Activated gamma-delta T cell (primary cell): Measurements from ENCODE around the gene INPP5K.
"Not testable (repeated sequence)": the region's sequence is repeated elsewhere in the genome, so short reads cannot be mapped to it uniquely, and the experiment has no call there.

Experiments used
- DNase-seq: peaks from one replicate; lab custom pipeline; 2025; lab: John Stamatoyannopoulos, UW

The INPP5K gene

DNA sequence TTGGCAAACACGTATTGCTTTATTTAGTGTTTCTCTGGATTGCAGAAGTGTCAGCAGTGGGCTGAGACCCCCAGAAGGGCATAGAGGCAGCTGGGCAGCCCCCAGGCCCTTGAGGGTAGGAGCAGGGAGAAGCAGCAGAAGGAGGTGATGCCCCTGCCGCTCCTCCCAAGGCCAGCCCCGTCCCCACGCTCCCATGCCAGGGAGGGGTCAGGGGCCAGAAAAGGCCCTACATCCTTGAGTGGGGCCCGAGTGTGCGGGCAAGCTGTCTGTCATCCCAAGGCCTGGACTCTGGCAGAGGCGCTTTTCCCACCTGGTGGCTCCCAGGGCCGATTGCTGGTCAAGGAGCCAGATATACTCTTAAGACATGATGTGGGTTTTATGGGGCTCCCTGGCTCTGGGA lies 52.2 kb downstream of the INPP5K start:
- DNase-seq: no peak

DNA sequence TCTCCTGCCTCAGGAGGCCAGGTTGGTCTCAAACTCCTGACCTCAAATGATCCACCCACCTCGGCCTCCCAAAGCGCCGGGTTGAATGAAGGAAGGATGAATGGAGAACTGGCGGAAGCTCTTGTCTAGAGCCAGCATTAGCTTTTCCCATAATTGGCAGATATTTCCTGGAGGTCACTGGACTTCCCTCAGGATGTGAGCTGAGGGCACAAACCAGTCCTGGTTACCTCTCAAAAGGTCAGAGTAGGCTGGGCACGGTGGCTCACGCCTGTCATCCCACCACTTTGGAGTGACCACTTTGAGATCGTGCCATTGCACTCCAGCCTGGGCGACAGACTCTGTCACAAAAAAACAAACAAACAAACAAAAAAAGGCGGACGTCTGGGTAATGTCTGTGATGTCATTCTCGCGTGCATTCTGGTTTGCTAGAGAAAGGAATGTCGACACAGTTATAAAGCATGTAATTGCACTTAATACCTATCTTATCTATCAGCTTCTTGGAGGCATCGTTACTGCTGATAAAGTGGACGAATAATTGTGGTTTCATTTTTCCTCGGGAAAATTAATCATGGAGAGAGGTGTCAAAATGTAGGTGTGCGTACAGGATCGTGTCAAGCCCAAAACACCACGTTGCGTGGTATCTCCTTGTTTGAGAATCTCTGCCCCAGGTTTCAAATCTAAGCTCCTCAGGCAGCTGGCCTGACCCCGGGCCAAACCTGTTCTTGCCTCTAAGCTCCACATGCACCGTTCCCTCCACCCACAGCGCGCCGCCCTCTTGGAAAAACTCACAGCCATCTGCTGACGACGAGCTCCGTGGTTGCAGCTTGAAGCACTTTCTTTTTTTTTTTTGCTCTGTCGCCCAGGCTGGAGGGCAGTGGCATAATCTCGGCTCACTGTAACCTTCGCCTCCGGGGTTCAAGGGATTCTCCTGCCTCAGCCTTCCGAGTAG lies 54.0 kb downstream of the INPP5K start:
- DNase-seq: no peak

DNA sequence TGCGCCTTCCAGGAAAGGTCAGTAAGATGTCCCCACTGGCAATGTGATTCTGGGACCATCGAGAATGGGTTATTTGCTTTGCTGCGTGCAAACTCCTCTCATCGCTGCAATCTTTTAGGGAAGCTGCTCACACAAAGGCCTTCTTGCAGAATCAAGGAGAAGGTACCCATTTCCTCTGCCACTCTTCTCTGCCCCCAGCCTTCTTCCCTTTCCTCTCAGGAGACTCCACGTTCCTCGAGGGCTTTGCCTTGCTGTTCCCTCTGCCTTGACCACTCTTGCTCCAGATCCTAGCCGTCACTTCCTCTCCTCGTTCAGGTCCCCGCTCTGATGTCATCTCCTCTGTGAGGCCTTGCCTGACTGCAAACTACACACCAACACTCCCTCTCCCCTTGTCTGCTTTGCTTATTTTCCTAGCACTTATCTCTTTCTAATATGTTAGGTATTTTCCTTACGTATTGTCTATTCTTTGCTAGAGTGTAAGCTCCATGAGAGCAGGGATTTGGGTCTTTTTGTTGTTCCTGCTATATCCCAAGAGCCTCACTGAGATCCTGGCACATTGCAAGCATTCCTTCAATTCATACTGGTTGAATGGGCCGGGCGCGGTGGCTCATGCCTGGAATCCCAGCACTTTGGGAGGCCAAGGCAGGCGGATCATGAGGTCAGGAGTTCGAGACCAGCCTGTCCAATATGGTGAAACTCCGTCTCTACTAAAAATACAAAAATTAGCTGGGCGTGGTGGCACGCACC lies 55.0 kb downstream of the INPP5K start:
- DNase-seq: no peak

DNA sequence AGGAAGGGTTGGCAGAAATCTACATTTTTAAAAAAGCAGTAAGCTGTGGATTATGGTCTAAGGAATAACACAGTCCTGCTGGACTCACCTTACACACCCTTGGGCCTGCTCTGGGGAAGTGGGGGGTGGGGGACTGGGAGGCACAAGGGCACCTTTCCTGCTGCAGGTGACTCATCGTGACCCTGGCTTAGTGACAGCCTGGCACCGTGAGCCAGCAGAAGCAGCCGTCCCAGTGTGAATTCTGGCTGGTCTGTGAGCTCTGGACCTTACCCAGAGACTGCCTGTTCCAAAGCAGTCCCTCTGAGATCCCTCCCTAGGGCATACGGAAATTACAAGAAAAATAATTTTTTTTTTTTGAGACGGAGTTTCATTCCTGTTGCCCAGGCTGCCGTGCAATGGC lies 56.2 kb downstream of the INPP5K start:
- DNase-seq: no peak

DNA sequence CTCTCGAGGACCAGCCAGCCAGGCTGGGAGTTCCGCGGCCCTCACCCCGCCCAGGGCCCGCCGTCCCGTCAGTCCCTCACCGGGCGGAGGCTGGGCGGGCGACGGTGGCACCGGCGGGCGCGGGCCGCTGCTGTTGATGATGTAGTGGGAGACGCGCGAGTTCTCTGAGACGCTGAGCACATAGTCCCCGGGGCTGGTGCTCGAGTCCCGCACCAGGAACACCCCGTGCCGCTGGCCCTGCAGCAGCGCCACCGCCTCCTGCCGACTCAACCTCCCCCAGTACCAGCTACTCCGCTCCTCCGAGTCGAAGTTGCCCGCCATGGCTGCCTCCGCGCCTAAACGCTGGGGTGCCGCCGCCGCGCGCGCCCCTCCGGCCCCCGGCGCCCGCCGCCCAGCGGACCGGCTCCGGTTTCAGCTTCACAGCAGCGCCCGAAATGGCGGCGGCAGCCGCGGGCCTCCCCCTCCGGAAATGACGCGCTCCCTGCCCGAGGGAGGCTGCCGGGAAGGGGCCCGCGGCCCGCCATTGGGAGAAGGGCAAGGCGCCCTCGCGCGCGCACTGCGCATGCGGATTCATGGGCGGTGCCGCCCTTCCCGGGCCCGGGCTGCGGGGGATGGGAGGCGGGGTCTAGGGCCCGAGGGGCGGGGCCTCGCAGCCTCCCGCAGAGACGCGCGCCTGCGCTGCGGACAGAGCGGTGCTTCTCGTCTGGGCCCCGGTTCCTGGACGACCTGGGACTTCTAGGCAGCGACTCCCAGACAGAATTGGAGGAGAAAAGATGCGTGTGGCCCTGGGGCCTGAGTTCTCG lies 60.4 kb downstream of the INPP5K start, which contains the start of gene CRK:
TSS of gene CRK (minus strand) at position 436 of the 803 bp plus-strand sequence. CDS start at position 321, 115 bp downstream.
- peak; percentile 99 for DNase-seq

DNA sequence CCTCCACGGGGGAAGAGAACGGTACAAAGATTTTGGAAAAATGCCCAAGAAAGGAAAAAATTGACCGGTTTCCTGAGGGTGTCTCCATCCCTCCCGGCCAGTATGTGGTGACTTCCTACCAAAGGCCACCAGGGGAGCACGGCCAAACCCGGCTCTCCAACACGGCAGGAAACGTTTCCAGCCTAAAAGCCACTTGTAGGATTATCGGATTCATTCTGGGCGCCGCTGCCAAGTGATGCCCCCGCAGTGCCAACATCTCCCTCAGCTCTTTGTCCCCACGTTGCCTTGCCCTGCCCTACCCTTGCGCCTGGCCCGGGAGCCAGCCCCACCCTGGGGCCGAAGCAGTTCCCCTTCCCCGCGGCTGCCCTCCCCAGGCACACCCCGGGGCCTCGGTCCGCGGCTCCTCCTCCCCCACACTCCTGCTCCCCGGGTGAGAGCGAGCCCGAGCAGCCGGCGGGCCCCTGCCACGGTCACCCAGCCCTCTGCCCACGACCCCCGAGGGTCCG lies 61.1 kb downstream of the INPP5K start:
- peak; percentile 39 for DNase-seq

DNA sequence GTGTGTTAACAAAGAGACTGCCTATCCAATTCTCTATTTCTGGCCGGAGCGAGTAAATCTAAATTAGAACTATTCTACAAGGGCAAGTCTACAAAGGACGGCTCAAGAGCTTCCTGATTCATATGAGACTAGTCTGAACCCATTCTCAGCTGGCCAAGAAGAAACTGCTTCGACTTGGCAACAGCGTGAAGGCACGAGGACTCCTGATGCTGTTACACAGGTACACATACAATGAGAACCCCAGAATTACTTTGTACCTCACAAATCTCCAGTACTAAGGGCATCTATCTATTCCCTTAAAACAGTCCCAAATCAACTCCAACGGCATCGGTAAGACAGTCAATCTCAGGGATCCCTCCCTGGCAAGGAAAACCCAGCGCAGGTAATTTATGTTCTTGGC lies 61.9 kb downstream of the INPP5K start:
- DNase-seq: no peak

DNA sequence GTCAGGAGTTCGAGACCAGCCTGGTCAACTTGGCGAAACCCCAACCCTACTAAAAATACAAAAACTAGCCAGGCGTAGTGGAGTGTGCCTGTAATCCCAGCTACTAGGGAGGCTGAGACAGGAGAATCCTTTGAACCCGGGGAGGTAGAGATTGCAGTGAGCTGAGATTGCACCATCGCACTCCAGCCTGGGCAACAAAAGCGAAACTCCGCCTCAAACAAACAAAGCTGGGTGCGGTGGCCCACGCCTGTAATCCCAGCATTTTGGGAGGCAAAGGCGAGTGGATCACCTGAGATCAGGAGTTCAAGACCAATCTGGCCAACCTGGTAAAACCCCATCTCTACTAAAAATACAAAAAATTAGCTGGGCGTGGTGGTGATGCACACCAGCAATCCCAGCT lies 62.7 kb downstream of the INPP5K start:
- DNase-seq: not testable (repeated sequence)

DNA sequence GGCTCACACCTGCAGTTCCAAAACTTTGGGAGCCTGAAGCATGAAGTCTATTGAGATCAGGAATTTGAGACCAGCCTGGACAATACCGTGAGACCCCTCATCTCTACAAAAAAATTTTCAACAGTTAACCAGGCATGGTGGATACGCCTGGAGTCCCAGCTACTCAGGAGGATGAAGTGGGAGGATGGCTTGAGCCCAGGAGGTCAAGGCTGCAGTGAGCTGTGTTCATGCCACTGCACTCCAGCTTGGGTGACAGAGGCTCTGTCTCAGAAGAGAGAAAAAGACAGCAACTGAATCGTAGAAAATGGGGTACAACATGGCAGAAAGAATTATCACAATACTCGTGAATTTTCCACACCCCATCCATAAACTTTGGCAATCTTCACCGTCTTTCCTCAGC lies 63.6 kb downstream of the INPP5K start:
- DNase-seq: no peak

DNA sequence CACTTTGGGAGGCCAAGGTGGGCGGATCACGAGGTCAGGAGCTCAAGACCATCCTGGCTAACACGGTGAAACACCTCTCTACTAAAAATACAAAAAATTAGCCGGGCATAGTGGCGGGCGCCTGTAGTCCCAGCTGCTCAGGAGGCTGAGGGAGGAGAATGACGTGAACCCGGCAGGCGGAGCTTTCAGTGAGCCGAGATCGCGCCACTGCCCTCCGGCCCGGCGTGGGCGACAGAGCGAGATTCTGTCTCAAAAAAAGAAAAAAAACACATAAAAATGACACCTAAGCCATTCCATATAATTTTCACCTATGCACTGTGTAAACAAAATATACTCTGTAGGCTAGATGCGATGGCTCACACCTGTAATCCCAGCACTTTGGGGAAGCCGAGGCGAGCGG lies 66.2 kb downstream of the INPP5K start:
- DNase-seq: not testable (repeated sequence)

DNA sequence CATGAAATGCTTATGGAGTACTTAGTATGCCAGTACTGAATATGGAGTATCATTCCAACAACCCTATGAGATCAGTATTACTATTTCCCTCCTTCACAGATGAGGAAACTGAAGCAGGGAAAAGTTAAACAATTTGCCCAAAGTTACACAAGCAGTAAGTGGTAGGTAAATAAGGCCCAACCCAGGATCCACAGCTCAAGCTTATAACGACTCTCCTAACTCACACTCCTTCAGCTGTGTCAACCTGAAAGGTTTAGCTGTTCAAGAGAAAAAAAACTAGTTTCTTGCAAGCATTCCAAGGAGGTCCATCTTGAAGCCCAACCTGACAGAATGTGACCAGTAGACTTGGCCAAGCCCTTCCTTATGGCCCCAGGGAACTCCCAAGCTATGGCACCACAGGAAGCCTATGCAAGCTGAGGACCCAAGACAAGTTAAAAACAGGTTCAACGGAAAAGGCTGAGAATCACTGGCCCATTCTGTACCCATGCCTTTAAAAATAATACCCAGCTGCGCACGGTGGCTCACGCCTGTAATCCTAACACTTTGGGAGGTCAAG lies 66.9 kb downstream of the INPP5K start:
- DNase-seq: no peak

DNA sequence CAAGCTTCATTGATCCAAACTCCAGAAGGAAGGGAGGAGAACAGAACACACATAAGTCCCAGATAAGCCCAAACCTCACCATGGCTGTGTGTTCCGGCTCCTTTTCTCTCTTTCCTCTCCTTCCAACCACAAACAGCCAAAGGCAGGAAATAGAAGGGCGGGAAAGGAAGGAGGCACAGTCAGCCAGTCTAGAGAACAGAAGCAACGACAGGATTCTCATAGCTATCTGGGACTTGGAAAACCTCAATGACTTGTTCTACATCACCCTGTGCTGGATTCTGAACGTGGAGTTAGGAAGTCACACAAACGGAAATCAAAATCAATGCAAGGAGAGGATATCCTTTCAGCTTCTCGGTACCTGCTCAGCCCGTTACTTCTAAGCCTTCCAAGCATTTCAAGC lies 69.4 kb downstream of the INPP5K start:
- no peak for DNase-seq

DNA sequence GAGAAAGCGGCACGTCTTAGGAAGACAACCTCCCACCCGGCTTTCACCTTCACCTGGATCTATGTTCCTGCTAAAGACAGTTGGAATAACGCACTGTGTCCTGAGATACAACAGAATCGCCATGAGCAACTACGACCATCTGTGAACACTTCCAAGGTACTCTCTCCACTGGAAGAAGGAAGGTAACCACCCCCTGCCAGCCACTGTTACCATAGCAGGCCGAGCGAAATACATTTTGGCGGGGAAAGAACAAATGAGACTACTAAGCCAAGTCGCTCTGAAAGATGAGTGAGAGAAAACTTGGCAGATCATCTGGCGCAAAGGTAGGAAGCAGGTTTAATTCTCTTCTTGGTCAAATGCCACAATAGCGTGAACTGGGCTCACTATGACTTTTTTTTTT lies 70.2 kb downstream of the INPP5K start:
- no peak for DNase-seq

DNA sequence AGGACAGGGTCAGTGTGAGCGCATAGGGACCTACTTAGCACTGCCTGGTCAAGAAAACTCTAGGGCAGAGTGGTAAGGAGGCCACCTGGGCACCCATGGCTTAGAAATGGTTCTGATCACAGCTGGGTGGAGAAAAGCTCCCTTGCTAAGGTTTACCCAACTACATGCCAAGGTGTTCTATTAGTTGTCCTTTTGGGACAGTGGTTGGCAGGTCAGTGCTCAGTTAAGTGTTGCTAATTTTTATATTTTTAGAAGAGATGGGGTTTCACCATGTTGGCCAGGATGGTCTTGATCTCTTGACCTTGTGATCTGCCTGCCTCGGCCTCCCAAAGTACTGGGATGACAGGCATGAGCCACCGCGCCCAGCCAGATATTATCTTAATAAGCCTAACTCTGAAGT lies 70.7 kb downstream of the INPP5K start:
- DNase-seq: not testable (repeated sequence)
